Kidney epithelial cell (primary cell): ENCODE measurements around the gene RUFY4. TPM values are rescaled to one million over a fixed set of nuclear protein-coding genes. Genes with fewer than 3 reads are reported as not detected.
"Not testable (repeated sequence)": the region's sequence is repeated elsewhere in the genome, so short reads cannot be mapped to it uniquely, and the experiment has no call there.

Source experiments
- DNase-seq: peaks from one replicate; pipeline ENCODE4 v3.0.0-alpha.2; 2010; ENCODE audit warnings: low read depth
- H3K27me3 ChIP-seq: 2 replicates; pipeline ENCODE4 v1.6.0; 2011; ENCODE audit warnings: low read length; ENCODE audit not compliant: control insufficient read depth, insufficient read depth
- H3K36me3 ChIP-seq: 2 replicates; pipeline ENCODE4 v1.5.1; 2011; ENCODE audit warnings: low read length; ENCODE audit not compliant: control insufficient read depth, insufficient read depth
- H3K4me3 ChIP-seq: 2 replicates; pipeline ENCODE4 v1.5.1; 2011; ENCODE audit warnings: low read depth, mild to moderate bottlenecking, control low read depth, low read length
- total RNA-seq: library from RNA; depleted of rRNA; stranded (reverse); fragments of >200 nt; gene quantifications from 2 replicates; pipeline ENCODE4 v1.2.3, GENCODE V29; 2015
- TF ChIP-seq, protein P1 (sequence below): IDR thresholded peaks from 2 replicates; pipeline ENCODE4 v1.5.1; 2011; ENCODE audit warnings: mild to moderate bottlenecking, moderate library complexity, low read length, control low read depth, inconsistent platforms; ENCODE audit not compliant: insufficient read depth, poor library complexity, severe bottlenecking

RUFY4 gene
- total RNA-seq, 1 donor from 2014 or later = not detected

DNA sequence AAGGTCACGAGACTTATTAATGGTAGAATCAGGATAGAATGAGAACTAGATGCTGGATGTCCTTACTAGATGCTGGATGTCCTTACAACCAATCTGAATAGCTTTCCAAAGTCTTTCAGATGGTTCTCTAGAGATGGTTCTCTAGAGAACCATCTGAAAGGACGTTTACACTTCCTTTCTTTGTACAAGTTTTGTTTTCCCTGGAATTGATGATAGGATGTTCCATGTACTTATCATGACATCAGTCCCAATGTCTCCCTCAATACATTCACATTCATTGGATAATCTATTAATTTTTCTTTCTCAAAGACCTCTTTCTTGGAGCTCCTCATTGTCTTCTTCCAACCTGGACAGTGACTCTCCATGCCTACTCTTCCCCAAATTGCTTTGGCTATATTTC, 28.2 kb upstream of the RUFY4 start:
- H3K27me3 ChIP-seq = peaks cover 5% of the 10 kb centered on the region
- no peak for DNase-seq
- no peak overlapping the region for H3K4me3 ChIP-seq
- no peaks in the 10 kb centered on the region for H3K36me3 ChIP-seq
- TF ChIP-seq, protein P1, sequence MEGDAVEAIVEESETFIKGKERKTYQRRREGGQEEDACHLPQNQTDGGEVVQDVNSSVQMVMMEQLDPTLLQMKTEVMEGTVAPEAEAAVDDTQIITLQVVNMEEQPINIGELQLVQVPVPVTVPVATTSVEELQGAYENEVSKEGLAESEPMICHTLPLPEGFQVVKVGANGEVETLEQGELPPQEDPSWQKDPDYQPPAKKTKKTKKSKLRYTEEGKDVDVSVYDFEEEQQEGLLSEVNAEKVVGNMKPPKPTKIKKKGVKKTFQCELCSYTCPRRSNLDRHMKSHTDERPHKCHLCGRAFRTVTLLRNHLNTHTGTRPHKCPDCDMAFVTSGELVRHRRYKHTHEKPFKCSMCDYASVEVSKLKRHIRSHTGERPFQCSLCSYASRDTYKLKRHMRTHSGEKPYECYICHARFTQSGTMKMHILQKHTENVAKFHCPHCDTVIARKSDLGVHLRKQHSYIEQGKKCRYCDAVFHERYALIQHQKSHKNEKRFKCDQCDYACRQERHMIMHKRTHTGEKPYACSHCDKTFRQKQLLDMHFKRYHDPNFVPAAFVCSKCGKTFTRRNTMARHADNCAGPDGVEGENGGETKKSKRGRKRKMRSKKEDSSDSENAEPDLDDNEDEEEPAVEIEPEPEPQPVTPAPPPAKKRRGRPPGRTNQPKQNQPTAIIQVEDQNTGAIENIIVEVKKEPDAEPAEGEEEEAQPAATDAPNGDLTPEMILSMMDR = no peak

DNA sequence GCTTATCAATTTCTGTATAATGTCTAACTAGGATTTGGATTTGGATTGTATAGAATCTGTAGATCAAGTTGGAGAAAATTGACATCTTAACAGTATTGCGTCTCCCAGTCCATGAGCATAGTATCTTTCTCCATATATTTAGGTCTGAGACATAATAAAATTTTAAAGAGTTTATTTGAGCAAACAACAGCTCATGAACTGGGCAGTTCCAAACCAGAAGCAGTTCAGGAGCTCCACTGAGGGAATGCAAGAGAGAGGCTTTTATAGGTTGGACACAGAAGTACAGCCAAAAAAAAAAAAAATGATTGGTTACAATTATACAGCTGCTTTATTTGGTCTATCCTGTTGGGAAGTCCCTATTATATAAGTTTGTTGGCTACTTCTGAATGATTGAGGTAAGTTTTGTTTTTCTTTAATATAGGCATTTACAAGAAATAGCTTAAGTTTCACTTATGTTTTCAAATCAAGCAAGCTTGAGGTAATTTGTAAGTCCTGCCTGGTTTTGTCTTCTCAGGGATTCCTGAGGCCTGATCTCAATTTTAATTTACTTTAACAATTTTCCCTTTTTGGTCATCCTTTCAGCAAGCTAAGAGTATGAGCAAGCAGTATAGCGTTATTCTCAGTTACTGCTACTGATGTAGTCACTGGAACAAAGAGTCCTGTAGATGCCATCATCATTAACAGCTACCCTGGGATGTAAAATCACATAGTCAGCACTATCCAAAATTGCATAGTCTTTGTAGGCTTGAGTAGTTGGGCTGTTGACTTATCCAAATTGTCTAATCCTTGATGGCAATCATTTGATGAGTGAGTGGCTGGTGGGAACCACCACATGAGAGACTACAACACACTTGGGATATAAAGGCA, 27.5 kb upstream of the RUFY4 start:
- no peak for DNase-seq
- peaks cover 5% of the 10 kb centered on the region for H3K27me3 ChIP-seq
- no peak overlapping the region for H3K4me3 ChIP-seq
- TF ChIP-seq, protein P1 = no peak
- H3K36me3 ChIP-seq = no peaks in the 10 kb centered on the region

DNA sequence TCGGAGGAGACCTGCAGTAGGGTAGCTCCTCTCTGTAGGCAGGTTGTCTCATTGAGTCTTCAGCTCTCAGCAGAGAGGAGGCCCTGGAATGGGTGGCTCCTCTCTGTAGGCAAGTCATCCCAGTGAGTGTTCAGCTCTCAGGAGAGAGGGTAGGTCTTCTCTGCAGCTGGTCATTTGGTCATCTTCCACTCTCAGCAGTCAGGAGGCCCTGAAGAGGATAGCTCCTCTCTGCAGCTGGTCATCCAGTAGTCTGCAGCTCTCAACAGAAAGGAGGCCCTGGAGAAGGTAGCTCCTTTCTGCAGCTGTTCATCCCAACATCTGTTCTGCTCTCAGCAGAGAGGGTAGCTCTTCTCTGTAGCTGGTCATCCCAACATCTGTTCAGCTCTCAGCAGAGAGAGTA, 26.0 kb upstream of the RUFY4 start:
- H3K4me3 ChIP-seq = no peak overlapping the region
- DNase-seq = no peak
- H3K36me3 ChIP-seq = no peaks in the 10 kb centered on the region
- H3K27me3 ChIP-seq = peaks cover 5% of the 10 kb centered on the region
- TF ChIP-seq, protein P1 = no peak

DNA sequence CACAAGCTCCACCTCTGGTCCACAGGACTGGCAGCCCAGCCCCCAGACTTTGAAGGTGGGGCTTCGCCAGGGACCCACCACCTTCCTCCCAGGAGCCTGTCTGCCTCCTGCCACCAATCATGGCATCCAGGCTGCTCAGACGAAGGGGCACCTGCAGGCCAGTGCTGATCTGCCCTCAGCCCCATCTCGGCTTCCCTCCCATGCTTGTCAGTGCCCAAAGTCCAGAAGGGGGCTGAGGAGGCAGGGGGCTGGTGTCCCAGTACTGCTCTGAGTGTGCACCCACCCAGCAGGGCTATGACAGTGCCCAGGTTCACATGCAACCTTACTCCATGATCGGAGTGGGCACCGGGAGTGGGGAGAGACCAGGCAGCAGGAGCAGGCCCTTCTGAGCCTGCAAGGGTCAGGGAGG, 25.3 kb upstream of the RUFY4 start:
- H3K27me3 ChIP-seq = peaks cover 5% of the 10 kb centered on the region
- DNase-seq = no peak

DNA sequence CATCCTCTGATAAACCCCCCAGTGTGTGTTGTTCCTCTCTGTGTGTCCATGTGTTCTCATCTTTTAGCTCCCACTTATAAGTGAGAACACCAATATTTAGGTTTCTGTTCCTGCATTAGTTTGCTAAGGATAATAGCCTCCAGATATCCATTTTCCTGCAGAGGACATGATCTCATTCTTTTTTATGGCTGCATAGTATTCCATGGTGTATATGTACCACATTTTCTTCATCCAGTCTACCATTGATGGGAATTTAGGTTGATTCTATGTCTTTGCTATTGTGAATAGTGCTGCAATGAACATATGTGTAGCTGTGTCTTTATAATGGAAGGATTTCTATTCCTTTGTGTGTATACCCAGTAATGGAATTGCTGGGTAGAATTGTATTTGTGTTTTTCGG, 24.5 kb upstream of the RUFY4 start:
- not testable (repeated sequence) for DNase-seq, H3K27me3 ChIP-seq, H3K4me3 ChIP-seq, H3K36me3 ChIP-seq

More for the DNA sequence above, 25.3 kb upstream of the RUFY4 start:
- H3K36me3 ChIP-seq = no peaks in the 10 kb centered on the region
- TF ChIP-seq, protein P1 = no peak
- H3K4me3 ChIP-seq = no peak overlapping the region

DNA sequence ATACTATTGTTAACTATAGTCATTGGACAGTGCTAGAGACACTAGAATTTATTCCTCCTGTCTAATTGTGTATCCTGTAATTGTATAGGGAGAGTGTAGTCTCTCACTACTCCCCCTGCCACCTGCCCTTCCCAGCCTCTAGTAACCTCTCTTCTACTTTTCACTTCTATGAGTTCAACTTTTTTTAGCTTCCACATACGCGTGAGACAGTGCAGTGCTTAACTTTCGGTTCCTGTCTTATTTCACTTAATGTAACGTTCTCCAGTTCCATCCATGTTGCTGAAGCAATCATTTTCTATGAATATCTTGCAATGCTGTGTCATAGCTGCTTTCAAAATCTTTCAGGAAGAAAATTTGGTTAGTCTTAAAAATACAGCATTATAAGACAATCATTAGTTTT, 22.8 kb upstream of the RUFY4 start:
- Histone ChIP-seq H3K27me3 (peaks cover 3% of the 10 kb centered on the region), H3K4me3 (no peak overlapping the region), H3K36me3 (no peaks in the 10 kb centered on the region)
- TF ChIP-seq, protein P1 = no peak
- no peak for DNase-seq
